Activated naive CD8-positive, alpha-beta T cell treated with anti-CD3 and anti-CD28 coated beads, Interleukin-2, amount 50 U/mL, for 24 hours (primary cell): ENCODE results near the gene TAF1D.

Experiments used
- ATAC-seq: fragments of 150-1000 bp; cut with Tn5 transposase; one replicate; pipeline ENCODE4 v1.10.0; 2021
- DNase-seq: peaks from one replicate; pipeline ENCODE4 v3.0.0; 2021
- H3K27ac Mint-ChIP-seq: one replicate; pipeline ENCODE4 v1.8.0; 2021; ENCODE audit warnings: mild to moderate bottlenecking, mixed read lengths
- H3K27me3 Mint-ChIP-seq: one replicate; pipeline ENCODE4 v1.8.0; 2021; ENCODE audit warnings: mixed read lengths
- H3K36me3 Mint-ChIP-seq: one replicate; pipeline ENCODE4 v1.8.0; 2021; ENCODE audit warnings: low read depth, mixed read lengths
- H3K4me1 Mint-ChIP-seq: one replicate; pipeline ENCODE4 v1.8.0; 2021; ENCODE audit warnings: mixed read lengths
- H3K4me3 Mint-ChIP-seq: one replicate; pipeline ENCODE4 v1.8.0; 2021; ENCODE audit warnings: mild to moderate bottlenecking, moderate library complexity, mixed read lengths
- H3K9me3 Mint-ChIP-seq: one replicate; pipeline ENCODE4 v1.8.0; 2021; ENCODE audit warnings: mixed read lengths

The TAF1D gene

GRCh38 chr11:93738647-93739081, 2.6 kb downstream of the TAF1D start:
- H3K27ac Mint-ChIP-seq, result peak overlapping the region; percentile 100
- peaks cover 76% of the 10 kb centered on the region for H3K4me1 Mint-ChIP-seq
- DNase-seq, result no peak
- H3K27me3 Mint-ChIP-seq, result no peaks in the 10 kb centered on the region
- no peak for ATAC-seq
- H3K36me3 Mint-ChIP-seq, result peaks cover 85% of the 10 kb centered on the region
- H3K9me3 Mint-ChIP-seq, result no peaks in the 10 kb centered on the region
- peak overlapping the region; percentile 99 for H3K4me3 Mint-ChIP-seq

- peaks cover 88% of the 10 kb centered on the region for H3K36me3 Mint-ChIP-seq
- H3K27me3 Mint-ChIP-seq, result no peaks in the 10 kb centered on the region
- no peak for DNase-seq
- peaks cover 79% of the 10 kb centered on the region for H3K4me1 Mint-ChIP-seq
- ATAC-seq, result no peak
- H3K27ac Mint-ChIP-seq, result peak overlapping the region; percentile 100
- H3K4me3 Mint-ChIP-seq, result peak overlapping the region; percentile 99
- H3K9me3 Mint-ChIP-seq, result no peaks in the 10 kb centered on the region
These were observed 3.2 kb downstream of the TAF1D start for GRCh38 chr11:93737904-93738612.

GRCh38 chr11:93736129-93736528, 5.2 kb downstream of the TAF1D start:
- H3K36me3 Mint-ChIP-seq, result peaks cover 99% of the 10 kb centered on the region
- DNase-seq, result no peak
- H3K27ac Mint-ChIP-seq, result peak overlapping the region; percentile 100
- no peak for ATAC-seq
- no peaks in the 10 kb centered on the region for H3K27me3 Mint-ChIP-seq
- H3K9me3 Mint-ChIP-seq, result no peaks in the 10 kb centered on the region
- H3K4me1 Mint-ChIP-seq, result peaks cover 75% of the 10 kb centered on the region
- peak overlapping the region; percentile 99 for H3K4me3 Mint-ChIP-seq

GRCh38 chr11:93735627-93736026, 5.7 kb downstream of the TAF1D start:
- H3K27ac Mint-ChIP-seq, result peak overlapping the region; percentile 100
- H3K9me3 Mint-ChIP-seq, result no peaks in the 10 kb centered on the region
- DNase-seq, result no peak
- ATAC-seq, result no peak
- peaks cover 71% of the 10 kb centered on the region for H3K4me1 Mint-ChIP-seq
- H3K4me3 Mint-ChIP-seq, result peak overlapping the region; percentile 99
- H3K36me3 Mint-ChIP-seq, result peaks cover 98% of the 10 kb centered on the region
- no peaks in the 10 kb centered on the region for H3K27me3 Mint-ChIP-seq

GRCh38 chr11:93734427-93735222, 6.7 kb downstream of the TAF1D start:
- H3K36me3 Mint-ChIP-seq, result peaks cover 99% of the 10 kb centered on the region

GRCh38 chr11:93733474-93733873, 7.8 kb downstream of the TAF1D start:
- no peaks in the 10 kb centered on the region for H3K27me3 Mint-ChIP-seq
- ATAC-seq (no peak), DNase-seq (no peak)
- H3K4me3 Mint-ChIP-seq, result peak overlapping the region; percentile 99
- peaks cover 98% of the 10 kb centered on the region for H3K36me3 Mint-ChIP-seq
- H3K27ac Mint-ChIP-seq, result peak overlapping the region; percentile 100
- peaks cover 56% of the 10 kb centered on the region for H3K4me1 Mint-ChIP-seq
- no peaks in the 10 kb centered on the region for H3K9me3 Mint-ChIP-seq

More at GRCh38 chr11:93734427-93735222, 6.7 kb downstream of the TAF1D start:
- Mint-ChIP-seq H3K4me3 (peak overlapping the region; percentile 99), H3K9me3 (no peaks in the 10 kb centered on the region), H3K27me3 (no peaks in the 10 kb centered on the region), H3K27ac (peak overlapping the region; percentile 100), H3K4me1 (peaks cover 66% of the 10 kb centered on the region)
- DNase-seq (no peak), ATAC-seq (peak; percentile 33)

- Mint-ChIP-seq H3K9me3 (no peaks in the 10 kb centered on the region), H3K27ac (peak overlapping the region; percentile 68), H3K4me1 (peaks cover 45% of the 10 kb centered on the region), H3K27me3 (no peaks in the 10 kb centered on the region), H3K36me3 (peaks cover 94% of the 10 kb centered on the region), H3K4me3 (peak overlapping the region; percentile 6)
- ATAC-seq (no peak), DNase-seq (no peak)
These were observed 8.9 kb downstream of the TAF1D start for GRCh38 chr11:93732237-93732892.

GRCh38 chr11:93730108-93731107, 10.9 kb downstream of the TAF1D start:
- Mint-ChIP-seq H3K9me3 (no peaks in the 10 kb centered on the region), H3K4me3 (no peak overlapping the region), H3K27ac (peak overlapping the region; percentile 52)

GRCh38 chr11:93729129-93729616, 12.1 kb downstream of the TAF1D start:
- DNase-seq (no peak), ATAC-seq (peak; percentile 31)
- Mint-ChIP-seq H3K27me3 (no peaks in the 10 kb centered on the region), H3K4me3 (no peak overlapping the region), H3K9me3 (no peaks in the 10 kb centered on the region), H3K36me3 (peaks cover 80% of the 10 kb centered on the region), H3K27ac (peak overlapping the region; percentile 55), H3K4me1 (peaks cover 16% of the 10 kb centered on the region)

More at GRCh38 chr11:93730108-93731107, 10.9 kb downstream of the TAF1D start:
- H3K36me3 Mint-ChIP-seq, result peaks cover 83% of the 10 kb centered on the region
- H3K4me1 Mint-ChIP-seq, result peaks cover 28% of the 10 kb centered on the region
- no peak for DNase-seq
- ATAC-seq, result peak; percentile 14
- no peaks in the 10 kb centered on the region for H3K27me3 Mint-ChIP-seq

GRCh38 chr11:93728792-93729128, 12.5 kb downstream of the TAF1D start:
- H3K36me3 Mint-ChIP-seq, result peaks cover 77% of the 10 kb centered on the region
- peaks cover 13% of the 10 kb centered on the region for H3K4me1 Mint-ChIP-seq
- H3K27me3 Mint-ChIP-seq, result no peaks in the 10 kb centered on the region
- H3K9me3 Mint-ChIP-seq, result no peaks in the 10 kb centered on the region
- DNase-seq, result no peak
- ATAC-seq, result peak; percentile 34
- peak overlapping the region; percentile 55 for H3K27ac Mint-ChIP-seq
- no peak overlapping the region for H3K4me3 Mint-ChIP-seq

GRCh38 chr11:93727985-93728791, 13.1 kb downstream of the TAF1D start:
- ATAC-seq, result no peak
- no peak for DNase-seq
- Mint-ChIP-seq H3K9me3 (no peaks in the 10 kb centered on the region), H3K4me1 (peaks cover 7% of the 10 kb centered on the region), H3K27me3 (no peaks in the 10 kb centered on the region), H3K27ac (peak overlapping the region; percentile 73), H3K36me3 (peaks cover 74% of the 10 kb centered on the region), H3K4me3 (no peak overlapping the region)

GRCh38 chr11:93724089-93724488, 17.2 kb downstream of the TAF1D start:
- Mint-ChIP-seq H3K27ac (no peak overlapping the region), H3K36me3 (peaks cover 57% of the 10 kb centered on the region), H3K4me3 (no peak overlapping the region), H3K27me3 (no peaks in the 10 kb centered on the region), H3K4me1 (no peaks in the 10 kb centered on the region), H3K9me3 (no peaks in the 10 kb centered on the region)
- DNase-seq (no peak), ATAC-seq (no peak)

- H3K4me1 Mint-ChIP-seq, result peaks cover 15% of the 10 kb centered on the region
- H3K9me3 Mint-ChIP-seq, result no peaks in the 10 kb centered on the region
- ATAC-seq, result no peak
- H3K4me3 Mint-ChIP-seq, result no peak overlapping the region
- peaks cover 63% of the 10 kb centered on the region for H3K36me3 Mint-ChIP-seq
- DNase-seq, result no peak
- no peaks in the 10 kb centered on the region for H3K27me3 Mint-ChIP-seq
- no peak overlapping the region for H3K27ac Mint-ChIP-seq
These were observed 20.8 kb downstream of the TAF1D start for GRCh38 chr11:93720522-93720921.
